ENCODE results near the gene TMEM217. TPM values are rescaled to one million over a fixed set of nuclear protein-coding genes. Genes with fewer than 3 reads are reported as not detected.

Gene TMEM217
- total and polyA plus RNA-seq, 2 of the 8 experiments (the other 6 are each of a cell fraction or from before 2014, with no cell fraction given), result 0.60 to 1.1 TPM

DNA sequence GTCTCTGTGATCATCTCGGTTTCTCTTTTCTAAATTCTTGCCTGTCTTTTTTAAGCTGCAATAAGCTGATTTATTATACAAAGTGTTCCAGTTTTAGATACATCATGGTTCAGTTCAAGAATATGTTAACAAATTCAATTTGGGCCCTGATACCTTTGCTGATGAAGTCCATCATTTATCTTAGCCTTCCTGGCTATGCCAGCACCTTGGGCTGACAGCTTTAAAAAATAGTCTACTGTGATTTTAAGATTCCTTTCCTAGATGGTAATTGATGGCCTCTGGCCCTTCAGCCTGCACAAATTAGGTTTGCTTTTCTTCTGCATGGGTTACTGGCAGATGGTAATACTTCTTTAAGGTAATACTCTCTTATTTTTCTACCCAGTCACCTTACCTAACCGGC is 7.1 kb upstream of the TMEM217 start (continued):
- TF ChIP-seq BRCA1 (IDR thresholded peaks at IDR 0.05; ENCODE audit: low read depth, low read length), result no peak
- TF ChIP-seq POU5F1 (IDR thresholded peaks at IDR 0.05; ENCODE audit: low read depth, low read length), result no peak
- no peak for TF ChIP-seq PHF8 (conservative IDR thresholded peaks at IDR 0.05; ENCODE audit: low read depth, low read length)
